ENCODE results near the gene AGR2. TPM values are rescaled to one million over a fixed set of nuclear protein-coding genes. Genes with fewer than 3 reads are reported as not detected.

The AGR2 gene
- total and polyA plus RNA-seq, 9 donors, result 6.1 to 34.7 (median 11.0) TPM

- no peaks in the 10 kb centered on the region for H3K4me1 ChIP-seq (ENCODE audit: control insufficient read depth, insufficient read depth, low read length)
- WGBS (ENCODE audit: insufficient coverage), result 92% methylated on average over 2 of the region's 4 CpGs
- no peaks in the 10 kb centered on the region for H3K9me3 ChIP-seq (replicated peaks; ENCODE audit: control insufficient read depth, low read depth, low read length)
- H3K27me3 ChIP-seq (ENCODE audit: control insufficient read depth, insufficient read depth, low read length), result no peaks in the 10 kb centered on the region
- H3K27ac ChIP-seq (ENCODE audit: low read length), result no peak overlapping the region
- H3K4me3 ChIP-seq (ENCODE audit: low read length), result no peak overlapping the region
- DNase-seq, result no peak
- no peaks in the 10 kb centered on the region for H3K36me3 ChIP-seq (ENCODE audit: control insufficient read depth, insufficient read depth, low read length)
Measured at GRCh38 chr7:16762177-16762576, 42.6 kb downstream of the AGR2 start.

- no CpG with 5 or more reads among the region's 1 CpG for WGBS (ENCODE audit: insufficient coverage)
- Histone ChIP-seq H3K4me3 (ENCODE audit: low read length) (no peak overlapping the region), H3K27me3 (ENCODE audit: control insufficient read depth, insufficient read depth, low read length) (peaks cover 3% of the 10 kb centered on the region), H3K4me1 (ENCODE audit: control insufficient read depth, insufficient read depth, low read length) (no peaks in the 10 kb centered on the region), H3K36me3 (ENCODE audit: control insufficient read depth, insufficient read depth, low read length) (no peaks in the 10 kb centered on the region), H3K9me3 (replicated peaks; ENCODE audit: control insufficient read depth, low read depth, low read length) (no peaks in the 10 kb centered on the region), H3K27ac (ENCODE audit: low read length) (no peak overlapping the region)
- DNase-seq, result no peak
Measured at GRCh38 chr7:16759840-16760239, 45.0 kb downstream of the AGR2 start.

- no peaks in the 10 kb centered on the region for H3K9me3 ChIP-seq (replicated peaks; ENCODE audit: control insufficient read depth, low read depth, low read length)
- no peak overlapping the region for H3K4me3 ChIP-seq (ENCODE audit: low read length)
- H3K4me1 ChIP-seq (ENCODE audit: control insufficient read depth, insufficient read depth, low read length), result no peaks in the 10 kb centered on the region
- no peaks in the 10 kb centered on the region for H3K36me3 ChIP-seq (ENCODE audit: control insufficient read depth, insufficient read depth, low read length)
- no peak overlapping the region for H3K27ac ChIP-seq (ENCODE audit: low read length)
- WGBS (ENCODE audit: insufficient coverage), result 99% methylated on average over 4 of the region's 10 CpGs
- H3K27me3 ChIP-seq (ENCODE audit: control insufficient read depth, insufficient read depth, low read length), result peaks cover 10% of the 10 kb centered on the region
- DNase-seq, result no peak
Measured at GRCh38 chr7:16758631-16759611, 45.9 kb downstream of the AGR2 start.

- Histone ChIP-seq H3K27me3 (ENCODE audit: control insufficient read depth, insufficient read depth, low read length) (peaks cover 14% of the 10 kb centered on the region), H3K4me3 (ENCODE audit: low read length) (no peak overlapping the region), H3K9me3 (replicated peaks; ENCODE audit: control insufficient read depth, low read depth, low read length) (no peaks in the 10 kb centered on the region), H3K36me3 (ENCODE audit: control insufficient read depth, insufficient read depth, low read length) (no peaks in the 10 kb centered on the region), H3K27ac (ENCODE audit: low read length) (no peak overlapping the region), H3K4me1 (ENCODE audit: control insufficient read depth, insufficient read depth, low read length) (no peaks in the 10 kb centered on the region)
- DNase-seq, result no peak
- WGBS (ENCODE audit: insufficient coverage), result no CpG with 5 or more reads among the region's 6 CpGs
Measured at GRCh38 chr7:16758036-16758435, 46.8 kb downstream of the AGR2 start.

GRCh38 chr7:16755397-16755796, 49.4 kb downstream of the AGR2 start:
- DNase-seq, result no peak
- Histone ChIP-seq H3K36me3 (ENCODE audit: control insufficient read depth, insufficient read depth, low read length) (no peaks in the 10 kb centered on the region), H3K27ac (ENCODE audit: low read length) (peak overlapping the region; percentile 87), H3K4me1 (ENCODE audit: control insufficient read depth, insufficient read depth, low read length) (no peaks in the 10 kb centered on the region), H3K9me3 (replicated peaks; ENCODE audit: control insufficient read depth, low read depth, low read length) (no peaks in the 10 kb centered on the region), H3K4me3 (ENCODE audit: low read length) (peak overlapping the region; percentile 68), H3K27me3 (ENCODE audit: control insufficient read depth, insufficient read depth, low read length) (peaks cover 14% of the 10 kb centered on the region)

GRCh38 chr7:16754856-16755317, 49.9 kb downstream of the AGR2 start:
- Histone ChIP-seq H3K36me3 (ENCODE audit: control insufficient read depth, insufficient read depth, low read length) (no peaks in the 10 kb centered on the region), H3K9me3 (replicated peaks; ENCODE audit: control insufficient read depth, low read depth, low read length) (no peaks in the 10 kb centered on the region), H3K27ac (ENCODE audit: low read length) (peak overlapping the region; percentile 87), H3K4me1 (ENCODE audit: control insufficient read depth, insufficient read depth, low read length) (no peaks in the 10 kb centered on the region), H3K27me3 (ENCODE audit: control insufficient read depth, insufficient read depth, low read length) (peaks cover 14% of the 10 kb centered on the region), H3K4me3 (ENCODE audit: low read length) (peak overlapping the region; percentile 68)
- 88% methylated on average over 3 of the region's 6 CpGs for WGBS (ENCODE audit: insufficient coverage)
- peak; percentile 39 for DNase-seq

GRCh38 chr7:16753932-16754855, 50.6 kb downstream of the AGR2 start:
- Histone ChIP-seq H3K4me1 (ENCODE audit: control insufficient read depth, insufficient read depth, low read length) (no peaks in the 10 kb centered on the region), H3K27me3 (ENCODE audit: control insufficient read depth, insufficient read depth, low read length) (peaks cover 14% of the 10 kb centered on the region), H3K9me3 (replicated peaks; ENCODE audit: control insufficient read depth, low read depth, low read length) (no peaks in the 10 kb centered on the region), H3K4me3 (ENCODE audit: low read length) (peak overlapping the region; percentile 68), H3K27ac (ENCODE audit: low read length) (peak overlapping the region; percentile 87), H3K36me3 (ENCODE audit: control insufficient read depth, insufficient read depth, low read length) (no peaks in the 10 kb centered on the region)
- peak; percentile 36 for DNase-seq
- 1% methylated on average over 51 of the region's 58 CpGs for WGBS (ENCODE audit: insufficient coverage)

GRCh38 chr7:16753102-16753931, 51.5 kb downstream of the AGR2 start, which contains the start of gene TSPAN13:
Gene TSPAN13 (plus strand): TSS chr7:16753755. CDS start chr7:16753968, 213 bp downstream.
- peak within 1 kb of the TSS; percentile 87 for H3K27ac ChIP-seq (ENCODE audit: low read length)
- H3K36me3 ChIP-seq (ENCODE audit: control insufficient read depth, insufficient read depth, low read length), result no peaks in the 10 kb centered on the region
- peak; percentile 75 for DNase-seq
- H3K4me3 ChIP-seq (ENCODE audit: low read length), result peak within 1 kb of the TSS; percentile 68
- peaks cover 14% of the 10 kb centered on the region for H3K27me3 ChIP-seq (ENCODE audit: control insufficient read depth, insufficient read depth, low read length)
- no peaks in the 10 kb centered on the region for H3K4me1 ChIP-seq (ENCODE audit: control insufficient read depth, insufficient read depth, low read length)
- WGBS (ENCODE audit: insufficient coverage), result under 1% methylated on average over 47 of the region's 48 CpGs
- H3K9me3 ChIP-seq (replicated peaks; ENCODE audit: control insufficient read depth, low read depth, low read length), result no peaks in the 10 kb centered on the region

- no peak overlapping the region for H3K27ac ChIP-seq (ENCODE audit: low read length)
- 33% methylated on average over 1 of the region's 1 CpG for WGBS (ENCODE audit: insufficient coverage)
- no peak overlapping the region for H3K4me3 ChIP-seq (ENCODE audit: low read length)
- no peaks in the 10 kb centered on the region for H3K27me3 ChIP-seq (ENCODE audit: control insufficient read depth, insufficient read depth, low read length)
- H3K4me1 ChIP-seq (ENCODE audit: control insufficient read depth, insufficient read depth, low read length), result peaks cover 4% of the 10 kb centered on the region
- H3K36me3 ChIP-seq (ENCODE audit: control insufficient read depth, insufficient read depth, low read length), result no peaks in the 10 kb centered on the region
- DNase-seq, result peak; percentile 63
- H3K9me3 ChIP-seq (replicated peaks; ENCODE audit: control insufficient read depth, low read depth, low read length), result no peaks in the 10 kb centered on the region
Measured at GRCh38 chr7:16747102-16747501, 57.7 kb downstream of the AGR2 start.
